SK-N-SH (cell line): ENCODE data around the gene CCNL1. TPM values are rescaled to one million over a fixed set of nuclear protein-coding genes. Genes with fewer than 3 reads are reported as not detected.

Source experiments
- CTCF ChIA-PET: fragments of 300-600, 350-600 bp; formaldehyde crosslinking; extraction: SDS; loops from one replicate; lab custom pipeline; 2021; lab: Yijun Ruan, JAX
- POLR2A ChIA-PET: fragments of 350-600 bp; sonication (Branson Sonifier 250); formaldehyde crosslinking; extraction: SDS; loops from one replicate; lab custom pipeline; 2020; ENCODE audit warnings: antibody characterized with exemption, inconsistent platforms; lab: Yijun Ruan, JAX
- DNase-seq: peaks from one replicate; pipeline ENCODE4 v3.0.0; 2012
- H2AFZ ChIP-seq: fragments of 200-600 bp; sonication (generic); 2 replicates; pipeline ENCODE4 v1.8.1; 2016; ENCODE audit warnings: antibody characterized with exemption, mild to moderate bottlenecking, low read depth
- H3F3A ChIP-seq: fragments of 200-600 bp; sonication (generic); replicated peaks from 2 replicates; pipeline ENCODE3; 2016; ENCODE audit warnings: antibody characterized with exemption, mild to moderate bottlenecking; ENCODE audit not compliant: insufficient read depth
- H3K27ac ChIP-seq, 2 experiments: fragments of 200-500 bp in 1 of 2; fragments of 200-600 bp in 1 of 2; sonication (Bioruptor generic) in 1 of 2; sonication (generic), shearing (Covaris generic) in 1 of 2; 2 replicates each; pipeline versions ENCODE4 v1.5.1 to v1.6.1; 2014 to 2016; ENCODE audit warnings: low read depth in 2 of 2, inconsistent platforms in 1 of 2, low read length in 1 of 2, mild to moderate bottlenecking in 1 of 2, mixed read lengths in 1 of 2
- H3K27me3 ChIP-seq: fragments of 200-600 bp; sonication (generic), shearing (Covaris generic); 2 replicates; pipeline ENCODE4 v1.6.1; 2016; ENCODE audit warnings: mixed run types; ENCODE audit not compliant: insufficient read depth
- H3K36me3 ChIP-seq, 2 experiments: fragments of 200-500 bp in 1 of 2; fragments of 200-600 bp in 1 of 2; sonication (Bioruptor generic) in 1 of 2; sonication (generic) in 1 of 2; replicated peaks in 1 of 2; 2 replicates each; pipeline versions ENCODE3 to v1.5.1; 2014 to 2016; ENCODE audit warnings: low read length in 1 of 2, mild to moderate bottlenecking in 1 of 2; ENCODE audit not compliant: insufficient read depth in 2 of 2, control insufficient read depth in 1 of 2
- H3K4me1 ChIP-seq, 2 experiments: fragments of 200-500 bp in 1 of 2; fragments of 200-600 bp in 1 of 2; sonication (Bioruptor generic) in 1 of 2; sonication (generic), shearing (Covaris generic) in 1 of 2; 2 replicates each; pipeline versions ENCODE4 v1.5.1 to v1.6.1; 2014 to 2016; ENCODE audit warnings: low read depth in 1 of 2, low read length in 1 of 2, mixed run types in 1 of 2; ENCODE audit not compliant: insufficient read depth in 2 of 2, control insufficient read depth in 1 of 2
- H3K4me2 ChIP-seq: fragments of 200-600 bp; sonication (generic), shearing (Covaris generic); 2 replicates; pipeline ENCODE4 v1.6.1; 2017; ENCODE audit warnings: mixed run types
- H3K4me3 ChIP-seq, 2 experiments: fragments of 200-500 bp in 1 of 2; fragments of 200-600 bp in 1 of 2; sonication (Bioruptor generic) in 1 of 2; sonication (generic), shearing (Covaris generic) in 1 of 2; 2 replicates each; pipeline versions ENCODE4 v1.5.1 to v1.8.1; 2014 to 2016; ENCODE audit warnings: low read depth in 2 of 2, inconsistent platforms in 1 of 2, low read length in 1 of 2, mild to moderate bottlenecking in 1 of 2, mixed read lengths in 1 of 2, moderate library complexity in 1 of 2
- H3K79me2 ChIP-seq: fragments of 200-600 bp; sonication (generic); 2 replicates; pipeline ENCODE4 v1.8.1; 2017; ENCODE audit warnings: mild to moderate bottlenecking; ENCODE audit not compliant: insufficient read depth
- H3K9ac ChIP-seq: fragments of 200-600 bp; sonication (generic); 2 replicates; pipeline ENCODE4 v1.6.1; 2017; ENCODE audit warnings: mixed run types
- H3K9me2 ChIP-seq: fragments of 200-600 bp; sonication (generic); 2 replicates; pipeline ENCODE4 v1.6.1; 2017; ENCODE audit warnings: mixed run types
- H3K9me3 ChIP-seq: fragments of 200-600 bp; sonication (generic); 2 replicates; pipeline ENCODE4 v1.6.1; 2017; ENCODE audit warnings: mixed run types, mild to moderate bottlenecking, moderate library complexity
- H4K20me1 ChIP-seq: fragments of 200-600 bp; sonication (generic); 2 replicates; pipeline ENCODE4 v1.6.1; 2017; ENCODE audit warnings: mild to moderate bottlenecking, mixed run types; ENCODE audit not compliant: insufficient read depth
- CHD2 ChIP-seq: fragments of 150-350 bp; IDR thresholded peaks from 2 replicates; pipeline ENCODE4 v1.6.1; 2018; ENCODE audit warnings: low read length; ENCODE audit not compliant: partially characterized antibody
- ELF1 ChIP-seq: IDR thresholded peaks from 2 replicates; pipeline ENCODE4 v1.4.0; 2012
- EP300 ChIP-seq, 2 experiments: IDR thresholded peaks; 2 replicates each; pipeline versions ENCODE4 v1.4.0 to v1.6.1; 2012; ENCODE audit warnings: borderline replicate concordance in 1 of 2, low read depth in 1 of 2, low read length in 1 of 2
- EZH2phosphoT487 ChIP-seq: fragments of 200-600 bp; sonication (generic); IDR thresholded peaks from 2 replicates; pipeline ENCODE4 v1.6.1; 2017; ENCODE audit warnings: low read depth, mixed run types, mild to moderate bottlenecking, antibody characterized with exemption, moderate library complexity, borderline replicate concordance
- FOXM1 ChIP-seq: IDR thresholded peaks from 2 replicates; pipeline ENCODE4 v1.4.0; 2012; ENCODE audit warnings: low read depth, mild to moderate bottlenecking
- GATA2 ChIP-seq: sonication (generic); formaldehyde crosslinking; IDR thresholded peaks from 2 replicates; pipeline ENCODE4 v1.5.0; 2020; ENCODE audit warnings: mild to moderate bottlenecking, missing genetic modification reagents
- MXI1 ChIP-seq: IDR thresholded peaks from 2 replicates; pipeline ENCODE4 v1.6.1; 2012; ENCODE audit warnings: mild to moderate bottlenecking, low read depth, low read length, improper control_type of control experiment
- SMC3 ChIP-seq: IDR thresholded peaks from 2 replicates; pipeline ENCODE4 v1.6.1; 2012; ENCODE audit warnings: low read depth, low read length, improper control_type of control experiment
- TEAD4 ChIP-seq: IDR thresholded peaks from 2 replicates; pipeline ENCODE4 v1.4.0; 2012; ENCODE audit warnings: mild to moderate bottlenecking, borderline replicate concordance; ENCODE audit not compliant: insufficient read depth
- WGBS: methylation state at CpG from one replicate; pipeline ENCODE4 v1.1.6; 2017; ENCODE audit warnings: low lambda C conversion rate; 5-methylcytosine and 5-hydroxymethylcytosine counted together
- polyA plus RNA-seq, 3 experiments: library from polyadenylated mRNA; depleted of rRNA; stranded (reverse); fragments of >200 nt; gene quantifications; 2 replicates each; pipeline ENCODE4 v1.2.3, GENCODE V29; 2012
- TF ChIP-seq, protein P1 (sequence below): IDR thresholded peaks from 2 replicates; pipeline ENCODE4 v1.4.0; 2012; ENCODE audit warnings: low read depth, borderline replicate concordance

CCNL1 gene
- polyA plus RNA-seq, 1 of the 3 experiments (the other 2 are of a cell fraction), result 99.8 TPM

DNA sequence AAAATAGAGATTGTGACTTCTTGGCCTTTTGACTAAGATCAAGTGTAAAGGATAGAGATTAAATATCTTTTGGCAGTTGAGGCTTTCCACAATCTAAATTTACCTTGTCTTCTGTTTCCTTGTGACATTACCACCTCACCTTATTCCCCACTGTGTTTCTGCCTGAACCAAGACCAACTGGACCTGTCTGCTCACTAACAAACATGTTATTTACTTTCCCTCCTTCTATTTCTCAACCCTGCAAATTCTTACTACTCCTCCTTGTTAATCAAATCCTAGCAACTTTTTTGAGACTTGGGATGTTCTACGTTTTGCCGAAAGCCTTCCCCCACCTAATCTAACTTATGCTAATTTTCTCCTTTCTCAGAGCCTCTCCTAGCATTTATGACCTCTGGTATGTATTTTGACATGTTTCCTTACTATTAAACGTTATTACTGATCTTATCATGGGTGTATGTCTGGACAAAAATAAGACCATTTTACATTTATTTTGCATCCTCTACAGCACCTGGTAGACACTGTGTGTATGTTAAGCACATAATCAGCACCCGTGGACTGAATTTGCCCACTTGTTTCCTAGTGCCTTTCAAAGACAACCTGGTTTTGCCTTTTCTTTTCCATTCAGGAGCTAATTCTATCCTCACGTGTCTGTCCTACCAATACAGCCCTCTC is 7.6 kb upstream of the CCNL1 start:
- CTCF ChIA-PET, result interaction anchor here (1.2 kb wide), 1 partner anchor 30 kb away, joined by 5 read pairs; no protein-coding TSS in a partner anchor
- DNase-seq, result no peak
- Histone ChIP-seq H3K27ac (no peak overlapping the region), H3K27me3 (no peaks in the 10 kb centered on the region), H3K4me3 (no peak overlapping the region), H3K9me2 (no peaks in the 10 kb centered on the region), H3K36me3 (peaks cover 0 to under 1% of the 10 kb centered on the region in 2 experiments), H3K79me2 (no peaks in the 10 kb centered on the region), H3K9me3 (no peaks in the 10 kb centered on the region), H4K20me1 (no peaks in the 10 kb centered on the region), H3K9ac (no peak overlapping the region), H3K4me1 (no peaks in the 10 kb centered on the region), H3F3A (peaks cover 4% of the 10 kb centered on the region), H2AFZ (0 out of 2 replicates have a peak overlapping the region, but pooled peaks have one; percentile 22), H3K4me2 (no peak overlapping the region)
- TF ChIP-seq, protein P1, sequence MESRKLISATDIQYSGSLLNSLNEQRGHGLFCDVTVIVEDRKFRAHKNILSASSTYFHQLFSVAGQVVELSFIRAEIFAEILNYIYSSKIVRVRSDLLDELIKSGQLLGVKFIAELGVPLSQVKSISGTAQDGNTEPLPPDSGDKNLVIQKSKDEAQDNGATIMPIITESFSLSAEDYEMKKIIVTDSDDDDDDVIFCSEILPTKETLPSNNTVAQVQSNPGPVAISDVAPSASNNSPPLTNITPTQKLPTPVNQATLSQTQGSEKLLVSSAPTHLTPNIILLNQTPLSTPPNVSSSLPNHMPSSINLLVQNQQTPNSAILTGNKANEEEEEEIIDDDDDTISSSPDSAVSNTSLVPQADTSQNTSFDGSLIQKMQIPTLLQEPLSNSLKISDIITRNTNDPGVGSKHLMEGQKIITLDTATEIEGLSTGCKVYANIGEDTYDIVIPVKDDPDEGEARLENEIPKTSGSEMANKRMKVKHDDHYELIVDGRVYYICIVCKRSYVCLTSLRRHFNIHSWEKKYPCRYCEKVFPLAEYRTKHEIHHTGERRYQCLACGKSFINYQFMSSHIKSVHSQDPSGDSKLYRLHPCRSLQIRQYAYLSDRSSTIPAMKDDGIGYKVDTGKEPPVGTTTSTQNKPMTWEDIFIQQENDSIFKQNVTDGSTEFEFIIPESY, result no peak
- TF ChIP-seq CHD2 (no peak), EP300 (IDR thresholded peaks at IDR 0.05; ENCODE audit: borderline replicate concordance in 1 of 2, low read depth in 1 of 2, low read length in 1 of 2) (no peak), EZH2phosphoT487 (no peak), FOXM1 (no peak), GATA2 (CRISPR knock-in tag) (no peak)
- 78% methylated on average over 5 of the region's 5 CpGs for WGBS
- POLR2A ChIA-PET, result no interaction called here

DNA sequence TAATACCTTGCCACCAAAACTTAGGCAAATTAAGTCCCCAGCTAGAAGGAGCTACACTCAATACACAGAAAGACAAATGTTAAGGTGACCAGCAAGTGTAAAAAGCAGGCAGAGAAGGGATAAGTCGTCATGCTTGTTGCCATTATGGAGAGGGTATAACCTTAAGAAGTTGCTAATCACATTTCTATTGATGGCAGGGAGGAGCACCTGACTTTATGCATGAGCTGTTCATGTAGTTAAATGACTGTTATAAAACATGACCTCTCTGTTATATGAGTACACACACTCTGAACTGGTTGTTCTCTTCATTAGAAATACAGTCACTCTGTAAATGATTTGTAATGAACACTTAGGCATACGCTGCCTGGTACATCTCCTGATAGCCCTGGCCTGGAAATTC is 6.6 kb upstream of the CCNL1 start:
- Histone ChIP-seq H3K4me3 (no peak overlapping the region), H2AFZ (no peak overlapping the region), H3K9ac (no peak overlapping the region), H3K4me2 (no peak overlapping the region), H3K4me1 (no peaks in the 10 kb centered on the region), H3F3A (peaks cover 4% of the 10 kb centered on the region), H3K36me3 (peaks cover 0 to 4% of the 10 kb centered on the region in 2 experiments), H3K9me3 (no peaks in the 10 kb centered on the region), H4K20me1 (no peaks in the 10 kb centered on the region), H3K9me2 (no peaks in the 10 kb centered on the region), H3K27ac (no peak overlapping the region), H3K27me3 (no peaks in the 10 kb centered on the region), H3K79me2 (no peaks in the 10 kb centered on the region)
- 84% methylated on average over 2 of the region's 2 CpGs for WGBS
- ChIA-PET POLR2A (no interaction called here), CTCF (no interaction called here)
- TF ChIP-seq TEAD4 (no peak), MXI1 (no peak), ELF1 (no peak), EP300 (IDR thresholded peaks at IDR 0.05; ENCODE audit: borderline replicate concordance in 1 of 2, low read depth in 1 of 2, low read length in 1 of 2) (no peak), SMC3 (no peak)
- no peak for DNase-seq
